NCI-H1092 (cell line): Measurements from ENCODE around the gene CYP11A1.

Source experiments
- DNase-seq: peaks from one replicate; lab custom pipeline; 2025; lab: John Stamatoyannopoulos, UW

The CYP11A1 gene

DNA sequence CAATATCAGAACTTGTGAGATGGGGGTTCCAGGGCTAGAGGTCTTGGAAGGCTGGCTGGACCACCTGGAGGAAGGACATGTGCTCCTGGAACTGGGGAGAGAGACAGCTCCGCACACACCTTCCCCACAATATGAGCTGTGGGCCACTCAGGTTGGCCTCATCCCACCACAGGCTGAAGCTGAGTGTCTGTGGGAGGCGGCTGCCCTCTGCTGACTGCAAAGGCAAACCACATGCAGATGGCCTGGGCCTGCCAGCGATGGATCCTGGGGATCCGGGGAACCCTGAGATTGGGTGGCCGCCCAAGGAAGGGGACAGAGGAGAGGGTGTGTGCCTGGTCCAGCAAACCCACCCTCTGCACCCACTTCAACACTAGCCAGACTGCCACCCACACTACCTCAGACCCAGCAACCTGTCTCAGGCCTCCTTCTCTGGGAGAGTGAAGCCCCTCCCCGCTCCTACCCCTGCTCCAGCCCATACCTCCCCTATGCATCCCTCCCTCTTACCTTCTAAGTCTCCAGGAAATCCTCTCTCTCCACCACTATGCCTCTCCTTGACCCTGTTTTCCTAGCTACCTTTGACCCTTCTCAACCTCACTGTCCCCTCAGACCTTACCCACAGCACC is 44.8 kb downstream of the CYP11A1 start:
- DNase-seq = peak; percentile 49

- peak; percentile 89 for DNase-seq
These were observed 46.8 kb downstream of the CYP11A1 start for GRCh38 chr15:74320352-74321247.

DNA sequence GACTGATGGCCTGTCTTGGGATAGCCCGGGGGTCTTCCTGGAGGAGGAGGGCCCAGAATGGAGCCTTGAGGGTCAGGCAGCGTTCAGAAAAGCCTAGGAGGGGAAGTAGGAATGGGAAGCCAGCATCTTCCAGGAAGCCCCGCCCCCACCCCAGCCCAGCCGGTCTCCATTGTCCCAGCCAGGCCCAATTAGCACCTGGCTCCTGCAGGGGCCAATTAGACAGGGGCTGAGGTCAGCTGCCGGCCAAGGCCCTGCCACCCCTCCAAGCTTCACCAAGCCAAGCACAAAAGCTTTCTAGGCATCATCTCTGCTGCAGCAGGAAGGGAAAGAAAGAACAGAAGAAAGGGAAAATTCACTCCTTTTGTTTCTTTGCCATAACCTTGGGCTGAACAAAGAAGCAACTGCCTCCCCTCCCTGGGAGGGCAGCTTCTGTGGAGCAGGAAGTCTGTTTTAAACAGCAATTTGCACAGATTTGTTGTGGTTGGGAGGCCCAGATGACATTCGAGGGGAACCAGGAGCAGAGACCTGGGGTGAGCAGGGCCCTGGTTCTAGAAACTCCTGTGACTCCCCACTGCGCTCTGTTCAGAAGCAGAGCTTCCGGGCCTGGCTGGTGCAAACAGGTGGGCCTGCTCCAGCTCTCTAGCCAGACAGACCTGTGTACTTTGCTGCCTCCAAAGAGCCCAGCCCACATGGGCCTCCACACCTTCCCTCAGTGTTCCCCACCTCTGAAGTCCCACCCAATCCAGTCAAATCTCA is 47.7 kb downstream of the CYP11A1 start:
- peak; percentile 18 for DNase-seq

DNA sequence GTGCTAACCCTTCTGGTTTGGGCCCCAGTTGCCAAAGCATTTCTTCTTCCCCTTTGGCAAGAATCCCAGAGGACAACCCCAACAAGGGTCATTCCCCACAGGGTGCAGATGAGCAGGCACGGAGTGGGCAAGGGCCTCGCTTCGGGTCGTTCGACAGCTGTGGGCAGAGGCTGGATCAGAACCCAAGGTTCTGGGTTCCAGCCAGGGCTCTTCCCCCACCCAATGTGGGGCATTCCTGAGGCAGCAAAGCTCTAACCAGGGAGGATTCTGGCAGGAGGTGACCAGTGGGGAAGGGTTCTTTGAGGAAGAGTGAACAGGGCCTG is 48.3 kb downstream of the CYP11A1 start:
- no peak for DNase-seq

GRCh38 chr15:74318376-74319137 is 48.9 kb downstream of the CYP11A1 start:
- DNase-seq = peak; percentile 78

DNA sequence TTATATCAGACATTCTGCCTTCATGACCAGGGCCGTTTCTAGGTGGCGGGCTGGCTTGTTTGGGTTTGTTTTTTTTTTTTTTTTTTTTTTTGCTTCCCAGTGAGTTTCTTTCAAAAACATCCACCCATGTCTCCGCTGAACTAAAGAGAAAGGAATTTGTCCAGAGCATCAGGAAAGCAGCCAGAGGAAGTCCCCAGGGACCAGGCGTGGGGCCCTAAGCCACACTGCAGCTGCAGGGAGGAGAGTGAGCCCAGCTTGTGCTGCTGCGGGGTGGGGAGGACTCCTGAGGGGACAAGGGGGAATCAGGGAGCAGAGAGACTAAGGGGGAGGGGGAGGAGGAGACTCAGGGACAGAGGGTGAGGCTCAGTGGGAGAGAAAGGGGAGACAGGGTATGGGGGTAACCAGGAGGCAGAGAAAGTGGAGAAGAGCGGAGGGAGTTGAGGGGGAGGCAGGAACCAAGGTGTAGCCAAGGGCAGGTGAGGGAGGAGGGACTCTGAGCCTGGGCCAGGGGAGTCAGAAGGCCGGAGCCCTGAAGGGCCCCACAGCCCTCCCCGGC is 49.5 kb downstream of the CYP11A1 start:
- DNase-seq = peak; percentile 86

GRCh38 chr15:74316141-74316540 is 51.3 kb downstream of the CYP11A1 start:
- no peak for DNase-seq

DNA sequence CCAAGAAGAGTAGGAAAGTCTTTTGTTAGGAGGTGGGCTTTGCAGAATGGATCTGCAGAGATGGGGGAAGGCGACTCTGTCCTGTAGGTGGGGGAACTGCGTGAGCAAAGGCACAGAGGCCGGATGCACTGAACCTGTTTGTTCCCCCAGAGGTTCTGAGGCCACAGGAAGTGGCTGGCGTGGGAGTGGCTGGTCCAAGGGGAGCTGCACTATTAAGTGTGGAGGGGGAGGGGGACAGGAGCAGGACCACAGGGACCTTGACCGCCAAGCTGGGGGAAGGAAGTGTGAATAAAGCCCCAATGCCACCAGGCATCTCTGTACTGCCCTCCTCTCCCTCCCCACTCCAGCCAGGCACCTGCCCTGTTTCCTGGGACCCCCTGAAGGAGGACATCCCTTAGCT is 51.8 kb downstream of the CYP11A1 start:
- DNase-seq = no peak

DNA sequence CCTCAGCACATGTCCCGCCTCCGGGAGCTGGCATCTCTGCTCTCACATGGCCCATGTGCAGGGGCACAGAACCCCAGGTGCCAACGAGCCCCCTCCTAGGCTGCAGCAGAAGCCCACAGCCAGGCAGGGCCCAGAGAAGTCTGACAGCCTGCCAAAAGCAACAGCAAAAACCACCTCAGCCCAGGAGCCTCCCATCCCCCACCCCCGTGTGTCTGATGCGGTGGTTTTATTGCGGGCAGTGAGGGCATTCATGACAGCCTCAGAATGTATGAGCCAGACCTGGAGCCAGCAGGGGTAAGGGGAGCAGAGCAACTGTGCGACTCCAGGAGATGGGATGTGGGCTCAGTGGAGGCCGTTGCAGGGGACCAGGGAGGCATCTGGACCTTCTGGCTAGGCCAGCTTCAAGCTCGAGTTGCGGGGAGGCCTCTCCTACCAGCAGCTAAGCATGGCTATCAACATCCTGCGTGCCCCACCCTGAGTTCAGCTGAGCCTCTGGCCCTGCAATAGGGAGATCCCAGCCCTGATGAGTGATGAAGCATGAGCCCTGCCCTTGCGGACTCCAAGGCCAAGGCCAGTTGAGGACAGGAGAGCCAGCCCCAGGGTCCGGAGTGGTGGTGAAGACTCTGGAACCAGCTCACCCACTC is 52.5 kb downstream of the CYP11A1 start:
- no peak for DNase-seq

DNA sequence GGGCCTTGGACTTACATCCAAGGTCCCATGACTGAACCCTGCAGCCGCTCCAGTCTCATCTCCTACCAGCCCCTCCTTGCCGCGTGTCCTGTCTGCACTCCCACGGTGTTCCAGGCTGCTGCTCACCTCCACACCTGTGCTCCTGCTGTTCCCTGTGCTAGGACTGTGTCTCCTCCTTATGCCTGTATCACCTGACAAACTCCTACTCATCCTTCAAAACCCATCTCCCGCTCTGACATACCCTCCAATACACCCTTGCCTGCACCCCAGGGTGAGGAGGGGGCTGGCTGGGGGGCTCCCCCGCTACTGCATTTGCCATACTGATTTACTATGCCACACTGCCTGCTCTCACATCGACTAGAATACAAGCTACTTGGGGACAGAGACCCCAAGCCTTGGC is 53.6 kb downstream of the CYP11A1 start:
- DNase-seq = no peak

GRCh38 chr15:74312445-74313007 is 54.9 kb downstream of the CYP11A1 start:
- DNase-seq = peak; percentile 97

DNA sequence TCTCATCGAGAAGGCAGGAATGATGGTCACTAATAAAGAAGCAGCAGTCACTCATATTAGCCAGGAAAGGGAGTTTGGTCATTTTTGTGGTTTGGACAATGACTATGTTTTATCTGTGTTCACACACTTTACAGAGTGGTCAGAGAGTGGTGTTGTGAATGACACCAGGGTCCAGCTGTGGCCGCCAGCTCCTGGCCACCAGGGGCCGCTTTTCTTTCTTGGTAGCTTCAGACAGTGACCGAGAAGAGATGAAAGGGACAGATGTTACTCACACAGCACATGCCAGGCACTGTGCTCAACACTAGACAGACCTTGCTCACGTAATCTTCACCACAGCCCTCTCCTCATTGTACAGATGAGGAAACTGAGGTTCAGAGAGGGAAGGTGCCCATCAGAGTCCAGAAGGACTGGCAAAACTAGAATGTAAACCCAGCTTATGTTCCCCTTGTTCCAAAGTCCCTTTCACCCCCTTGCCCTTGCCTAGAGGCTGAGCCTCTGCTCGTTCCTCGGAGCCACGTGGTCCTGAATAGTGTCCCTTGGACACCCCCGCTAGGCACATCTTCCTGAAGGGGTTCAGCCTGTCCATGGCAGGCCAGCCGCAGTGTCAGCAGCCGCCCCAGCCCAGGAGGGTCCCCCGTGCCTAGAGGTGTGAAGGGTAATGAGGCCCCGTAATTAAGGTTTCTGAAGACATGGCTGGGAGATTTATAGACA is 55.6 kb downstream of the CYP11A1 start:
- DNase-seq = peak; percentile 78

- peak; percentile 80 for DNase-seq
These were observed 59.3 kb downstream of the CYP11A1 start for GRCh38 chr15:74307827-74308811.

- DNase-seq = no peak
These were observed 60.6 kb downstream of the CYP11A1 start for GRCh38 chr15:74306781-74307217.

- DNase-seq = no peak
These were observed 61.8 kb downstream of the CYP11A1 start for GRCh38 chr15:74305687-74306086.

DNA sequence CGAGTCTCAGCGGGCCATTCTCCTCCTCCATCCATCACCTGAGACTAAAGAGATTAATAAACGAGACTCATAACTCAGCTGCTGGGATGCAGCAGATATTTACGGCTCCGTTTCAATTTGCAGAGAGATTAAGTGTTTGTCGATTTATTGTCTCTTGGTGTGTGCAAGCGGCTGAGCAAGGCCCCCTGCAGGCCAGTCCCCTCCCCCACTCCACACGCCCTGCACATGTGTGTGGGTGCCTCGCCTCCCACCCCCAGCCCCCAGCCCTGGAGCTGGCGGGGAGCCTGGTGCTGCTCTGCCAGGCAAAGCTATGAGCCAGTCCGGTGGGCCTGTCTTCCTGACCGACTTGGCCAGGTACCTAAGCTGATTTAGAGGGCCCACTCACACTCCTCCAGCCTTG is 63.0 kb downstream of the CYP11A1 start:
- DNase-seq = no peak

DNA sequence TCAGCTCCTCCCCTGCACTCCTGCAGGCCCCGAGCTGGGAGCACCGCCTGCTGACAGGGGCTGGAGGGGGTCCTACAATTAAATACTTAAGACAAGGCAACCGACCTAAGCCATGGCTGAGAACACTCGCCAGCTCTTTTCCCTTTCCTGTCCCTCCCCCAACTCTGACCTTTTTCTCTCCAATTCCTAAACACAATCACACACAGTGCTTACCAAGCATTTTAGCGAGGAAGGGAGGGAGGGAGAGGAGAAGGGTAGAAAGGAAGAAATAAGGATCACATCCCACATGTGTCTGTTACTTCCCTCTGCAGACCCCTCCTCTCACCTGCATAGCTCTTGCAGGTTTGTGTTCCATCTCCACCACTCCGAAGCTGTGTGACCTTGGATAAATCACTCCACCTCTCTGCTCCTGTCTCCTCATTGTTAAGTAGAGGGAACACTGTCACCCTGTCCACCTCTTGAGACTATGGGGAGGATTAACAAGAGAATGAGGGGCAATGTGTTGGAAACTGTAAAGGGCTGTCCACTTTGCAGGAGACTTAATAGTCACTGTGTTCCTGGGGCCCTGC is 63.6 kb downstream of the CYP11A1 start:
- no peak for DNase-seq

- peak; percentile 61 for DNase-seq
These were observed 64.6 kb downstream of the CYP11A1 start for GRCh38 chr15:74302821-74303359.
